Neural crest cell (in vitro differentiated cells): Measurements from ENCODE around the gene RAD18. TPM values are rescaled to one million over a fixed set of nuclear protein-coding genes. Genes with fewer than 3 reads are reported as not detected.

Experiments used
- DNase-seq: peaks from one replicate; pipeline ENCODE4 v3.0.0; 2021; ENCODE audit warnings: low read depth, mixed read lengths, low spot score
- H3K27ac Mint-ChIP-seq: one replicate; pipeline ENCODE4 v1.8.0; 2021; ENCODE audit warnings: mild to moderate bottlenecking, mixed read lengths; ENCODE audit not compliant: unreplicated experiment
- H3K27me3 Mint-ChIP-seq: 2 replicates; pipeline ENCODE4 v1.8.0; 2021; ENCODE audit warnings: low read depth, mild to moderate bottlenecking, mixed read lengths
- H3K36me3 Mint-ChIP-seq: 2 replicates; pipeline ENCODE4 v1.8.0; 2021; ENCODE audit warnings: low read depth, mild to moderate bottlenecking, mixed read lengths
- H3K4me1 Mint-ChIP-seq: 2 replicates; pipeline ENCODE4 v1.8.0; 2021; ENCODE audit warnings: mixed read lengths
- H3K4me3 Mint-ChIP-seq: one replicate; pipeline ENCODE4 v1.8.0; 2021; ENCODE audit warnings: mild to moderate bottlenecking, mixed read lengths
- H3K9me3 Mint-ChIP-seq: 2 replicates; pipeline ENCODE4 v1.8.0; 2021; ENCODE audit warnings: mixed read lengths
- CTCF ChIP-seq: fragments of 200-600 bp; sonication (generic); conservative IDR thresholded peaks from 2 replicates; pipeline ENCODE4 v1.5.0; 2021; ENCODE audit warnings: antibody characterized with exemption, mild to moderate bottlenecking
- total RNA-seq: library from RNA; stranded (reverse); gene quantifications from 2 replicates; pipeline ENCODE4 v1.2.1, GENCODE V29; 2021

RAD18 gene
- total RNA-seq, 1 donor from 2014 or later = 36.3 TPM

- Mint-ChIP-seq H3K27ac (no peak overlapping the region), H3K36me3 (peaks cover 3% of the 10 kb centered on the region), H3K4me3 (no peak overlapping the region), H3K4me1 (peaks cover 5% of the 10 kb centered on the region), H3K9me3 (no peaks in the 10 kb centered on the region), H3K27me3 (no peaks in the 10 kb centered on the region)
- TF ChIP-seq CTCF = no peak
- no peak for DNase-seq
Observed at GRCh38 chr3:8846176-8846575, 117.1 kb downstream of the RAD18 start.

- no peak overlapping the region for H3K4me3 Mint-ChIP-seq
- peaks cover 5% of the 10 kb centered on the region for H3K4me1 Mint-ChIP-seq
- no peak for TF ChIP-seq CTCF
- DNase-seq = no peak
- H3K27ac Mint-ChIP-seq = no peak overlapping the region
- no peaks in the 10 kb centered on the region for H3K9me3 Mint-ChIP-seq
- H3K36me3 Mint-ChIP-seq = peaks cover 3% of the 10 kb centered on the region
- no peaks in the 10 kb centered on the region for H3K27me3 Mint-ChIP-seq
Observed at GRCh38 chr3:8845641-8846040, 117.6 kb downstream of the RAD18 start.

GRCh38 chr3:8843347-8843746 lies 119.9 kb downstream of the RAD18 start:
- H3K9me3 Mint-ChIP-seq = no peaks in the 10 kb centered on the region
- H3K4me1 Mint-ChIP-seq = peaks cover 5% of the 10 kb centered on the region
- TF ChIP-seq CTCF = no peak
- no peak for DNase-seq
- peaks cover 3% of the 10 kb centered on the region for H3K36me3 Mint-ChIP-seq
- no peak overlapping the region for H3K27ac Mint-ChIP-seq
- H3K4me3 Mint-ChIP-seq = no peak overlapping the region
- H3K27me3 Mint-ChIP-seq = no peaks in the 10 kb centered on the region

GRCh38 chr3:8842293-8842692 lies 121.0 kb downstream of the RAD18 start:
- H3K27ac Mint-ChIP-seq = no peak overlapping the region
- no peaks in the 10 kb centered on the region for H3K27me3 Mint-ChIP-seq
- H3K9me3 Mint-ChIP-seq = no peaks in the 10 kb centered on the region
- H3K36me3 Mint-ChIP-seq = peaks cover 3% of the 10 kb centered on the region
- no peak for TF ChIP-seq CTCF
- peaks cover 5% of the 10 kb centered on the region for H3K4me1 Mint-ChIP-seq
- no peak overlapping the region for H3K4me3 Mint-ChIP-seq
- DNase-seq = no peak

GRCh38 chr3:8841472-8841871 lies 121.8 kb downstream of the RAD18 start:
- DNase-seq = no peak
- Mint-ChIP-seq H3K27me3 (no peaks in the 10 kb centered on the region), H3K36me3 (peaks cover 3% of the 10 kb centered on the region), H3K9me3 (no peaks in the 10 kb centered on the region), H3K4me1 (peaks cover 5% of the 10 kb centered on the region), H3K27ac (no peak overlapping the region), H3K4me3 (no peak overlapping the region)
- no peak for TF ChIP-seq CTCF

GRCh38 chr3:8840556-8840955 lies 122.7 kb downstream of the RAD18 start:
- Mint-ChIP-seq H3K27ac (no peak overlapping the region), H3K27me3 (no peaks in the 10 kb centered on the region), H3K36me3 (peaks cover 3% of the 10 kb centered on the region), H3K4me1 (peaks cover 5% of the 10 kb centered on the region), H3K9me3 (no peaks in the 10 kb centered on the region), H3K4me3 (no peak overlapping the region)
- DNase-seq = no peak
- no peak for TF ChIP-seq CTCF
